KOPT-K1 (cell line): Measurements from ENCODE around the gene NODAL.
"Not testable (repeated sequence)": the region's sequence is repeated elsewhere in the genome, so short reads cannot be mapped to it uniquely, and the experiment has no call there.

Experiments
- H3K27ac ChIP-seq: fragments of 200-600 bp; sonication (generic); 2 replicates; pipeline ENCODE4 v1.5.1; 2016; ENCODE audit warnings: antibody characterized with exemption, mild to moderate bottlenecking, low read depth, low read length; ENCODE audit not compliant: poor library complexity, severe bottlenecking
- H3K36me3 ChIP-seq: fragments of 200-600 bp; sonication (generic); 2 replicates; pipeline ENCODE4 v1.5.1; 2017; ENCODE audit warnings: antibody characterized with exemption, mild to moderate bottlenecking, low read length, moderate library complexity; ENCODE audit not compliant: insufficient read depth
- H3K9me3 ChIP-seq: fragments of 200-600 bp; sonication (generic); 2 replicates; pipeline ENCODE4 v1.5.1; 2017; ENCODE audit warnings: antibody characterized with exemption, low read length, mild to moderate bottlenecking; ENCODE audit not compliant: insufficient read depth, poor library complexity, severe bottlenecking

The NODAL gene

GRCh38 chr10:70441161-70441894 lies at the start of gene NODAL:
TSS of gene NODAL (minus strand) at chr10:70441681. CDS start at chr10:70441667, 14 bp downstream.
- H3K27ac ChIP-seq: no peak within 1 kb of the TSS
- H3K36me3 ChIP-seq: no peaks in the 10 kb centered on the region
- no peaks in the 10 kb centered on the region for H3K9me3 ChIP-seq

GRCh38 chr10:70490142-70490541 lies 48.7 kb upstream of the NODAL start:
- Histone ChIP-seq H3K9me3 (no peaks in the 10 kb centered on the region), H3K27ac (no peak overlapping the region), H3K36me3 (no peaks in the 10 kb centered on the region)

GRCh38 chr10:70487824-70488223 lies 46.3 kb upstream of the NODAL start:
- Histone ChIP-seq H3K27ac (no peak overlapping the region), H3K9me3 (no peaks in the 10 kb centered on the region), H3K36me3 (no peaks in the 10 kb centered on the region)

GRCh38 chr10:70483872-70484271 lies 42.4 kb upstream of the NODAL start:
- not testable (repeated sequence) for H3K27ac ChIP-seq, H3K9me3 ChIP-seq, H3K36me3 ChIP-seq

- H3K9me3 ChIP-seq: no peaks in the 10 kb centered on the region
- no peak overlapping the region for H3K27ac ChIP-seq
- no peaks in the 10 kb centered on the region for H3K36me3 ChIP-seq
Observed at GRCh38 chr10:70482982-70483760, 41.7 kb upstream of the NODAL start.

GRCh38 chr10:70481831-70482530 lies 40.5 kb upstream of the NODAL start:
- Histone ChIP-seq H3K36me3 (no peaks in the 10 kb centered on the region), H3K27ac (no peak overlapping the region), H3K9me3 (no peaks in the 10 kb centered on the region)

- H3K9me3 ChIP-seq: no peaks in the 10 kb centered on the region
- no peaks in the 10 kb centered on the region for H3K36me3 ChIP-seq
- no peak overlapping the region for H3K27ac ChIP-seq
Observed at GRCh38 chr10:70481105-70481504, 39.6 kb upstream of the NODAL start.

- no peaks in the 10 kb centered on the region for H3K36me3 ChIP-seq
- no peaks in the 10 kb centered on the region for H3K9me3 ChIP-seq
- H3K27ac ChIP-seq: peak overlapping the region; percentile 22
Observed at GRCh38 chr10:70480239-70480861, 38.9 kb upstream of the NODAL start.

GRCh38 chr10:70479626-70480238 lies 38.3 kb upstream of the NODAL start:
- no peaks in the 10 kb centered on the region for H3K36me3 ChIP-seq
- peak overlapping the region; percentile 22 for H3K27ac ChIP-seq
- H3K9me3 ChIP-seq: no peaks in the 10 kb centered on the region

GRCh38 chr10:70479165-70479581 lies 37.7 kb upstream of the NODAL start:
- H3K27ac ChIP-seq: peak overlapping the region; percentile 26

GRCh38 chr10:70478191-70479164 lies 37.0 kb upstream of the NODAL start, which contains the start of gene PALD1:
TSS of gene PALD1 (plus strand) at chr10:70478767. CDS start at chr10:70525952, 47,185 bp downstream.
- Histone ChIP-seq H3K27ac (peak within 1 kb of the TSS; percentile 26), H3K9me3 (no peaks in the 10 kb centered on the region), H3K36me3 (no peaks in the 10 kb centered on the region)

More at GRCh38 chr10:70479165-70479581, 37.7 kb upstream of the NODAL start:
- H3K36me3 ChIP-seq: no peaks in the 10 kb centered on the region
- H3K9me3 ChIP-seq: no peaks in the 10 kb centered on the region

GRCh38 chr10:70477661-70478162 lies 36.2 kb upstream of the NODAL start:
- Histone ChIP-seq H3K9me3 (no peaks in the 10 kb centered on the region), H3K27ac (peak overlapping the region; percentile 26), H3K36me3 (no peaks in the 10 kb centered on the region)

GRCh38 chr10:70476249-70477035 lies 35.0 kb upstream of the NODAL start:
- H3K9me3 ChIP-seq: no peaks in the 10 kb centered on the region
- H3K36me3 ChIP-seq: no peaks in the 10 kb centered on the region
- H3K27ac ChIP-seq: no peak overlapping the region
